NCI-H1048 (cell line): ENCODE results near the gene IRGQ.
"Not testable (repeated sequence)": the region's sequence is repeated elsewhere in the genome, so short reads cannot be mapped to it uniquely, and the experiment has no call there.

Experiments
- DNase-seq: peaks from one replicate; lab custom pipeline; 2025; lab: John Stamatoyannopoulos, UW

The IRGQ gene

DNA sequence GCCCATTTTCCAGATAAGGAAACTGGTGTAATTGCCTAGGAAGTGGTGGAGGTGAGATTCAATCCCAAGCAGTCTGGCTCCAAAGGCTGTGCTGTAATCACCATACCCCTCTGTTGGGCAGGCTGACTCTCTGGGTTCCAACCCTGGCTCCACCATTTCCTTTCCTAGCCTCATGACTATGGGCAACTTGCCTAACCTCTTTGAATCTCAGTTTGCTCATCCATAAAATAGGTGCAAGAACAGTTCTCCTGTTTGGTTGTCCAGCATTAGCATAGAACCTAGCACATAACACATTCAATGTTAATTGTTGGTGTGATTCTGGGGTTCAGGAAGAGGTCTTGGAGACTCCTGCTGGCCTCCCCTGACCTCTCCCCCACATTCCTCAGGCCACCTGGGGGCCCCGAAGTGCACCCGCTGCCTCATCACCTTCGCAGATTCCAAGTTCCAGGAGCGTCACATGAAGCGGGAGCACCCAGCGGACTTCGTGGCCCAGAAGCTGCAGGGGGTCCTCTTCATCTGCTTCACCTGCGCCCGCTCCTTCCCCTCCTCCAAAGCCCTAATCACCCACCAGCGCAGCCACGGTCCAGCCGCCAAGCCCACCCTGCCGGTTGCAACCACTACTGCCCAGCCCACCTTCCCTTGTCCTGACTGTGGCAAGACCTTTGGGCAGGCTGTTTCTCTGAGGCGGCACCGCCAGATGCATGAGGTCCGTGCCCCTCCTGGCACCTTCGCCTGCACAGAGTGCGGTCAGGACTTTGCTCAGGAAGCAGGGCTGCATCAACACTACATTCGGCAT is 2.7 kb upstream of the IRGQ start:
- no peak for DNase-seq

GRCh38 chr19:43597876-43598275 is 1.9 kb upstream of the IRGQ start:
- no peak for DNase-seq

DNA sequence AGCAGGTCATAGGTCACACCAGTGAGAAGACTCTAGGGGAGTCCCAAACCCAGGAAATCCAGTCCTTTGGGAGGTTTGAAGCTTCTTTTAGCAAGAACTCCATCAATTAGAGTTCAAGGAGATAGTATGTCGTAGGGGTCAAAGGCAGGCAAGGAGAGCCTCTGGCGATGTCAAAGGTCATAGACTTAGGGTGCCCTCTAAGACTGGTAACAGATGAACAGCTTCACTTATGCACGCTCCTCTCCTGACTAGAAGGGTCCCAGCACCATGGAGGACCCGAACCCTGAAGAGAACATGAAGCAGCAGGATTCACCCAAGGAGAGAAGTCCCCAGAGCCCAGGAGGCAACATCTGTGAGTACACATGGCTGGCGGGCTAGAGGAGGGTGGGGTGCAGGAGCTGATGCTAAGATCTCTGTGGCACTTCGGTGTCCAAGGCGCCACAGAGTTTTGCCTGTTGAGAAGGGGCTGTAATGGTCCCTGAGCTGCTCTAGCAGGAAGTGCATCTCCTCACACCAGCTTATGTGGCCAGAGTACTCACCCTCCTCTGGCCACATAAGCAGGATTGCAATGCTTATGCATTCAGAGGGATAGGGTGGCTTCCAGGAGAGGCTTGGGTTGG is 1.0 kb upstream of the IRGQ start:
- DNase-seq = no peak

GRCh38 chr19:43595605-43595998 is 332 bp downstream of the IRGQ start:
- no peak for DNase-seq

DNA sequence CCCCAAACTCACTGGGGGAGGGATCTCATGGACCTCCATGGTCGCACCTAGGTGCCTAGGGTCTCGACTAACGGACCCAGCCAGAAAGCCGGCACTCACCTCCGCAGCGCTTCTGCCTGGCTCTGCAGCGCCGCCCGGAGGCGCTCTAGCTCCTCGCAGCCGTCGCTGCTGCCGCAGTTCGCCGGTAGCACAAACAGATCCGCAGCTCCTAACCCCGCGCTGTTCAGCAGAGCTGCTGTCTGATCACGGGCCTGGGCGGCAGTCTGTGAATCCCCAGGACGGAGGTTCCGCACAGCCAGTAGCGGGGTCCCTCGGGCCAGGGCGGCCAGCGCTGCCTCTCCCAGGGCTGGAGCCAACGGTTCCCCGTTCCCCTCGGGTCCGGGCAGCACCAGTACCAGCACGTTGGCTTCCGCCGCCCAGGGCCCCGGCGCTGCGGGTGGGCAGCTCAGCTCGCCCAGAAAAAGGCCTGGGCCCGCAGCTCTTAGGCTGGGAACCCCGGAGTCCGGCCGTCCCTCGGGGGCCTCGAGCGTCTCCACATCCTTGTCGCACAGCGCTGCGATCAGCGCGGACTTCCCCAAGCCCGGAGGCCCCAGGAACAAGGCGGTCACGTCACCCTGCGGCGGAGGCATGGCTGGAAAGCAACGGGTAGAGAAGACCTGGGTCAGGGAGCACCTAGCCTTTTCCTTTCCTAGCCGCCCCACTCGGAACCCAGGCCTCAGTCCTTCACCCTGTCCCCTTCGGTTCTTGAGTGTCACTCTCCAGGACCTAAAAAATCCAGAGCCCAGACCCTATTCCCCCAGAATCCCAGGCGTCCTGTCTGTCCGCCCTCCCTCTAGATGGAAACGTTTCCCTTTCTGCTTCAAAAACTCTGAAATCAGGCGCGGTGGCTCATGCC is 977 bp downstream of the IRGQ start:
- no peak for DNase-seq

DNA sequence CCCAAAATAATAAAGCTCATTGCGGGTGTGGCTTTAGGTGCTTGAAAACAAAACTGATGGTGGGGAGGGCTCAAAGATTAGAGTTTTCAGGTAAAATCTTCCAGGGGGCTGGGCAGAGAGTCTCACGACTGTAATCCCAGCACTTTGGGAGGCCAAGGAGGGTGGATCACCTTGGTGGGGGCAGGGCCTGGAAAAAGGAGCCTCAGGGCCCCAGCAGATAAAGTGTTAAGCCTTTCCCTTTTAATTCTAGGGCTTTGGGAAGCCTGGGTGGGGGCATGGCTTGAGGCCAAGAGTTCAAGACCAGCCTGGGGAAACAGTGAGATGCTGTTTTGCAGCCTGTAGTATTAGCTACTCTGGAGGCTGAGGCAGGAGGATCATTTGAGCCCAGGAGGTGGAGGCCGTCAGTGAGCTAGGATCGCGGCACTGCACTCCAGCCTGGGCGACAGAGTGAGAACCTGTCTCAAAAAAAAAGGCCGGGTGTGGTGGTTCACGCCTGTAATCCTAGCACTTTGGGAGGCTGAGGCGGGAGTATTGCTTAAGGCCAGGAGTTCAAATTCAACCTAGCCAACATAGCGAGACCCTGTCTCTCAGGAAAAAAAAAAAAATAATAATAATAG is 1.7 kb downstream of the IRGQ start:
- DNase-seq = no peak

DNA sequence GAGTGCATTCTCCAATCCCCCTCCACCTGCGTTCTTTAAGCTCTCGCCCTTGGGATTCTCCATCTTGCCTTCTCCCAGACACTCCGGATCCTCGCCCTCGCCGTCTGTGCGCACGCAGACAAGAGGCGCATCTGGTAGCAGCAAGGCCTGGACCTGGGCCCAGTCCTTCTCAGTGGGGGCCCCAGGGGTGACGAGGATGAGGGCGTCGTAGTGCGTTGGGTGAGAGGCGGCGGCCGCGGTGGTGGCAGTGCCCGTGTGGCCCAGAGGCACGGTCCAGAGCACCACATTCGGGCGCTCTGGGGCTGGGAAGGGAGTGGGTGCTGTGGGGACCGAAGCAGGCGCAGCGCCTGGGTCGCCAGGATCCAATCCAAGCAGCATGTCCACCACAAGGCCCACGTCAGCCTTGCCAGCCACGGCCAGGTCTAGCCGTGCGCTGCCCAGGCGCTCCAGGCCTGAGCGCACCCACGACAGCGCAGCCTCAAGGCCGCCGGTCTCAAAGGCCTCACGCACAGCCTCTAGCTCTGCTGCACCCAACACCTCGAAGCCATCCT is 3.1 kb downstream of the IRGQ start:
- no peak for DNase-seq

DNA sequence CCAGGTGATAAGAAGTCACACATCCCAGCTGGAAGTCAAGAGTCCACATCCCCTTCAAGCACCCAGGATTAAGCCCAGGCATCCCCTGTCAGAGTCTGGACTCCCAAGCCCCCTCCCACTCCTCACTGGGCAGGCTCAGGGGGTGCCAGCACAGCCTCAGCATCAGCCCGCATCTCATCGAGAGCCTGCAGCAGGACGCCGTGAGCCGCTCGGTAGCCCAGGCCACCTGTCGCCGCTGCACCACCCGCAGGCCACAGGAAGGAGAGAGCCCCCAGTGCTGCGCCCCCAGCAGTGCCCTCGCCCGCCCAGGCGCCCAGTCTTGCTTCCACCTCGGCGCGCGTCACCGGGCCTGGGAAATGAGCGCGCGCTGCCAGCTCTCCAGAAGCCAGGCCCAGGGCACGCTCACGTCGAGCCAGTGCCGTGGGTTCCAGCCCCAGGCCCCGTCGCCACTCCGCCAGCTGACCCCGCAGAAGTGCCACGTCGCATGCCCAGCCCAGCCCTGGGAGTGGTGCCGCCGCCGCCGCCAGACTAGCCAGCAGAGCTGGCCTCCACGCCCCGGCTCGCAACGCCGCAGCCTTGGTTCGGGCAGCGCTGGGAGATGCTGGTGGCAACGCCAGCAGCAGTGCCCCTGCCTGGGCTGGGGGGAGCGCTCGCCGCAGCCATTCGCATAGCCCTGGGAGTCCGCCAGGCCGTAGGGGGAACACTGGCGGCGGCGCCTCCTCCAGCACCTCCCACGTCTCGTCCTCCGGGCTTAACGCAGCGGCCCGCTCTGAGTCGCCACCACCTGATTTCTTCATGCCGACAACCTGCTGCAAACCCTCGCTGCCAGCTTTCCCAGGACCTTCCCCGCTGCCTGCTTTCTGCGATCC is 3.8 kb downstream of the IRGQ start:
- no peak for DNase-seq

DNA sequence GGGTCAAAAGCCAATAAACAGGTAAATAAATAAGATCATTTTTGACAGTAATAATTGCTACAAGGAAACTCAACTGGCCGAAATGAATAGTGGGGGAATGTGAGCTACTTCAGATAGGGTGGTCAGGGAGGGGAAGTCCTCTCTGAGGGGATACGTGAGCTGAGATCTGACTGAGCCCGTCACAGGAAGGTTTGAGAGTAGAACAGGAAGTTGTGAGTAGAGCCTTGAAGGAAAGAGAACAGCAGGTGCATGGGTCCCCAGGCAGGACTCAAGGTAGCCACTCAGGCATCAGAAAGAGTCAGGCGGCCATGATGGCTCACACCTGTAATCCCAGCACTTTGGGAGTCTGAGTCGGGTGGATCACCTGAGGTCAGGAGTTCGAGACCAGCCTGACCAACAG is 6.3 kb downstream of the IRGQ start:
- no peak for DNase-seq

- DNase-seq = no peak
These were observed 6.7 kb downstream of the IRGQ start for GRCh38 chr19:43589277-43589676.

GRCh38 chr19:43587029-43587428 is 8.9 kb downstream of the IRGQ start:
- not testable (repeated sequence) for DNase-seq

GRCh38 chr19:43586346-43586745 is 9.6 kb downstream of the IRGQ start:
- DNase-seq = no peak

DNA sequence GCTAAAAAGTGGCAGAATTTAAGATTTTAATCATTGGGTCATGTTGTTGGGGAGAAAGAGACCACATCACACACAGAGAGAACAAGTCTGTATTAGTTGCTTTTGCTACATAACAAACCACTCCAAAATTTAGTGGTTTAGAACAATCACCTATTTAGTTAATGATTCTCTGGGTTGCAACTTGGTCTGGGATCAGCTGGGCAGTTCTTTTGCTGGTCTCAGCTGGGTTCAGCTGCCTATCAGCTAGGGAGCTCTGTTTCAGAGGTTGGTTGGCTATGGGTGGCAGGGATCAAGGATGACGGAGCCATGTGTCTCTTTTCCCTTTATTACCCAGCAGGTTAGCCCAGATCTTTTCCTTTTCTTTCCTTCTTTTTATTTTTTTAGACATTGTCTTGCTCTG is 11.4 kb downstream of the IRGQ start:
- DNase-seq = no peak

DNA sequence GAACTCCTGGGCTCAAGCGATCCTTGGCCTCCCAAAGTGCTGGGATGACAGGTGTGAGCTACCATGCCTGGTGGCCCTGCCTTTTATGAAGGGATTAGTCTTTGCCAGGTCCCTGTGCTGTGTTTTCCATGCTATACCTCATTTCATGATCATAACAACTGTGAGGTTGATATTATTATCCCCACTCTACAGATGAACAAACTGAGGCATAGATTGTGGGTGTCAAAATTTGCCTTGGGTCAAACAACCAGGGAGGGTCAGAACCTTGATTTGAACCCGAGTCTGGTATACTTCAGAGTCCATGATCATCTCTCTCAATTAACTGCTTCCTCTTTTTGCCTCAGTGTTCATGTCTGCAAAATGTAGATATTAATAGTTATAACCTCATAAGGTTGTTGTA is 13.4 kb downstream of the IRGQ start:
- DNase-seq = no peak

- DNase-seq = no peak
These were observed 14.5 kb downstream of the IRGQ start for GRCh38 chr19:43581467-43581866.

DNA sequence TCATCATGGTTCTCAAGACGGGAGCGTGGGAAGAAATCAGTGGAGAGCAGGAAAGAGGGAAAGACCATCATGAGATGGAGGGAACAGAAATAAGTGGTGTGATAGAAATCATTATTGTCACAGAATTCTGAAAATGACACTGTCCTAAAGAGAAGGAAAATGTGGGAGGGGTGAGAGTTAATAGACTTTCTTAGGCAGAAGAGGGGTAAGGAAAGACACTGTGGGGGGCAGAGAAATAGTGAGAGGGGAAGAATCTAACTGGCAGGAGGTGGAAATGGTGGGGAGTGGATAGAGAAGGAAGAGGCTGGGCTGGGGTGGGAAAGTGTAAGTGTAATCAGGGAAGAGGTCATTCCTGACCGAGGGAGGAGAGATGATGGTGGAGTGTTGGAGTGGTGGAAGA is 17.1 kb downstream of the IRGQ start:
- DNase-seq = no peak

- DNase-seq = no peak
These were observed 19.7 kb downstream of the IRGQ start for GRCh38 chr19:43575955-43576878.

GRCh38 chr19:43575156-43575950 is 20.6 kb downstream of the IRGQ start, which contains the start of the genes PINLYP and XRCC1:
TSS of gene PINLYP (plus strand) at chr19:43575801. CDS start at chr19:43577192, 1,391 bp downstream.
TSS of gene XRCC1 (minus strand) at chr19:43575527. CDS start at chr19:43575458, 69 bp downstream.
- DNase-seq = peak; percentile 96
